ENCODE measurements around the gene PWWP2B.
A peak's percentile ranks its signal among the peaks of the same experiment; 100 is the strongest.

PWWP2B gene

DNA sequence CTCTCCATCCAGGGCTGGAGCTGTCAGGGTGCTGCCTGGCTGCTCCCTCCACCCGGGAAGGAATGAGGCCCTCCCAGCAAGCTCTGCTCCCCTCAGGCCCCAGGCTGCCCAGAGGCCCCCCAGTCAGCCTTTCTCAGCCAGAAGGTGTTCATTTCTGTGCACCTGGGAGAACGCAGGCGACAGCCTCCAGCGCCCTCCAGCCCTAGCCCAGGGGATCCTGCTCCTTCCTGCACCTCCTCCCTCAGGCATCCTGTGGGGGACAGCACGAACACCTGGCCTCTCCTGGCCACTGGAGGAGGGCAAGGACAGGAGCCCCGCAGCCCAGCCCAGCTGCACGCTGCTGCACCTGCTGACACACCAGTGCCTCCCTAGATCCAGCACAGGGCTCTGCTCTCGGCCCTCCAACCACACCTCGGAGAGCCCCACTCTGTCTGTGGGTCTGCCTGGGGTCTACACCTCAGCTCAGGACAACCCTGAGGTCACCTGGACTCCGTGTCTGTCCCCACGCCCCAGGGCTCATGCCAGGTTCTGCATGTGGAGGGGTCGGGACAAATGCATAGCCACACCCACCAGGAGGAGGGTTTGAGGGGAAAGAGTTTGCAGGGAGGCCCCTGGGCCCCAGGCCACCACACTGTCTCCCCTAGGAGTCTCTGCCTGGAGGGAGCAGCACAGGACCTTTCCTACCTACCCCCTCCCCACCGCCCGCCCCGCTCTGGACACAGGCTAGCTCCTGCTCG is 7.4 kb upstream of the PWWP2B start:
- H3K36me3 ChIP-seq = no peaks in the 10 kb centered on the region
- no peak for DNase-seq
- no peak for TF ChIP-seq CTCF (IDR thresholded peaks at IDR 0.05; ENCODE audit: low read depth, low read length)
- H3K27ac ChIP-seq = no peak overlapping the region
- H3K27me3 ChIP-seq (ENCODE audit: insufficient read depth, low read depth, severe bottlenecking) = no peaks in the 10 kb centered on the region
- no peaks in the 10 kb centered on the region for H3K9me3 ChIP-seq (ENCODE audit: severe bottlenecking)
- no peak overlapping the region for H3K4me3 ChIP-seq (ENCODE audit: low read depth, low read length)

DNA sequence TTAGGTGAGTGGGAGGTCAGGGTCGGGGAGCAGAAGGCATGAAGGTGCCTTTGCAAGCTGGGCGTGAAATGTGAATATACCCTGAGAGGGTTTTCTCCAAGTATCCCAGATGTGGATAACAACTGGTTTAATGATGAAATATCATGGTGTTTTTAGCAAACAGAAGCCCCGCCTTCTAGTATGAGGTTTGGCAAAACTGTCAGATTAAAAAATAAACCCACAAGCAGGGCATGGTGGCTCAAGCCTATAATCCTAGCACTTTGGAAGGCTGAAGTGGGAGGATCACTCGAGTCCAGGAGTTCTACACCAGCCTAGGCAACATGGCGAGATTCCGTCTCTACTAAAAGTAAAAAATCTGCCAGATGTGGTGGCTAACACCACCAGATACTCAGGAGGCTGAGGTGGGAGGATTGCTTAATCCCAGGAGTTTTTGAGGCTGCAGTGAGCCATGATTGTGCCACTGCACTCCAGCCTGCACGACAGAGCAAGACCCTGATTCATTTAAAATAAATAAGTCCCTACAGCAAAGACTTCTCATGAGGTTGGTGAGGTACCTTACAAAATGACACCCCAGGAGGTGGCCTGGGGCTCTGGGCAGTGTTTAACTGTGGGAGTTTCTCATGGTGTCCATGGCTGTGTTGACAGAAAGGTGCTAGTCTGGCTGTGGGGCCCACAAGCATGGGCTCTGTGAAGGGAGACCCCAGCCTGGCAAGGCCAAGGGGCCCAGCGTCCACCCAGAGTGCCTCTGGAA is 6.7 kb upstream of the PWWP2B start:
- H3K36me3 ChIP-seq = no peaks in the 10 kb centered on the region
- peak; percentile 5 for DNase-seq
- no peak overlapping the region for H3K4me3 ChIP-seq (ENCODE audit: low read depth, low read length)
- no peaks in the 10 kb centered on the region for H3K27me3 ChIP-seq (ENCODE audit: insufficient read depth, low read depth, severe bottlenecking)
- H3K9me3 ChIP-seq (ENCODE audit: severe bottlenecking) = no peaks in the 10 kb centered on the region
- no peak for TF ChIP-seq CTCF (IDR thresholded peaks at IDR 0.05; ENCODE audit: low read depth, low read length)
- H3K27ac ChIP-seq = no peak overlapping the region

GRCh38 chr10:132390921-132391675 is 5.9 kb upstream of the PWWP2B start:
- Histone ChIP-seq H3K4me3 (ENCODE audit: low read depth, low read length) (no peak overlapping the region), H3K36me3 (no peaks in the 10 kb centered on the region), H3K27ac (no peak overlapping the region), H3K27me3 (ENCODE audit: insufficient read depth, low read depth, severe bottlenecking) (no peaks in the 10 kb centered on the region), H3K9me3 (ENCODE audit: severe bottlenecking) (no peaks in the 10 kb centered on the region)
- DNase-seq = peak; percentile 3
- TF ChIP-seq CTCF (IDR thresholded peaks at IDR 0.05; ENCODE audit: low read depth, low read length) = no peak

DNA sequence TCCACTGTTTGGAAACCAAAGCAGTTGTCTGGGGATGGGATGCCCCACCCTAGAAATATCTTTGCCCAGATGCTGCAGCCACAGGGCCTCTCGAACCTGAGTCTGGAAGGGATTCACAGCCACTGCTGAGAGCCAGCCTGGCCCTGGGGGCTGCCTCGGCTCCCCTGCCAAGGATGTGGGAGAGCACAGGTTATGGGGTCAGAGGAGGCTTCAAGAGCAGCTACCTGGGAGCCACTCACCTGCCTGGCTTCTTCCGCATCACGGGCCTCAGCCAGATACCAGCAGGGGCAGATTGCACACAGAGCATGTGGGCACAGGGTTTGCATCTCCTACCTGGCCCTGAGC is 5.4 kb upstream of the PWWP2B start:
- peak; percentile 4 for DNase-seq
- TF ChIP-seq CTCF (IDR thresholded peaks at IDR 0.05; ENCODE audit: low read depth, low read length) = no peak
- H3K27ac ChIP-seq = no peak overlapping the region
- H3K36me3 ChIP-seq = no peaks in the 10 kb centered on the region
- no peaks in the 10 kb centered on the region for H3K9me3 ChIP-seq (ENCODE audit: severe bottlenecking)
- no peaks in the 10 kb centered on the region for H3K27me3 ChIP-seq (ENCODE audit: insufficient read depth, low read depth, severe bottlenecking)
- no peak overlapping the region for H3K4me3 ChIP-seq (ENCODE audit: low read depth, low read length)

DNA sequence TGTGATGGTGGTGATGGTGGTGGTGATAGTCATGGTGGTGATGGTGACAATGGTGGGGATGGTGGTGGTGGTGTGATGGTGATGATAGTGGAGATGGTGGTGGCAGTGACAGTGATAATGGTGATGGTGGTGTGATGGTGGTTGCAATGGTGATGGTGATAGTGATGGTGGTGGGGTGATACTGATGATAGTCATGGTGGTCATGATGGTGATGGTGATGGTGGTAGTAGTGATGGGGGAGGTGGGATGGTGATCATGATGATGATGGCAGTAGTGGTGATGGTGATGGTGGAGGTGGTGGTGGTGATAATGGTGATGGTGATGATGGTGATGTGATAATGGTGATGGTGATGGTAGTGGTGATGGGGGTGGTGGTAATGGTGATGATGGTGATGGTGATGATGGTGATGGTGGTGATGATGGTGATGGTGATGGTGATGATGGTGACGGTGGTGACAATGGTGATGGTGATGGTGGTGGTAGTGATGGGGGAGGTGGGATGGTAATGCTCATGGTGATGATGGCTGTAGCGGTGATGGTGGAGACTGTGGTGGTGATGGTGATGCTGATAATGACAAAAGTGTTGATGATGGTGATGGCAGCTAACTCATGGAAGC is 4.7 kb upstream of the PWWP2B start:
- no peaks in the 10 kb centered on the region for H3K36me3 ChIP-seq
- no peak for TF ChIP-seq CTCF (IDR thresholded peaks at IDR 0.05; ENCODE audit: low read depth, low read length)
- no peak overlapping the region for H3K4me3 ChIP-seq (ENCODE audit: low read depth, low read length)
- H3K9me3 ChIP-seq (ENCODE audit: severe bottlenecking) = no peaks in the 10 kb centered on the region
- H3K27ac ChIP-seq = no peak overlapping the region
- H3K27me3 ChIP-seq (ENCODE audit: insufficient read depth, low read depth, severe bottlenecking) = no peaks in the 10 kb centered on the region
- DNase-seq = no peak

Data from WERI-Rb-1 (cell line).